Ishikawa (cell line): ENCODE measurements around the gene OAS3.

ENCODE experiments used
- CEBPB ChIP-seq: IDR thresholded peaks from 2 replicates; pipeline ENCODE4 v1.6.1; 2012
- CREB1 ChIP-seq: IDR thresholded peaks from 2 replicates; pipeline ENCODE4 v1.6.1; 2012; ENCODE audit warnings: low read depth
- EGR1 ChIP-seq: IDR thresholded peaks from 2 replicates; pipeline ENCODE4 v1.6.1; 2012
- EP300 ChIP-seq: IDR thresholded peaks from 2 replicates; pipeline ENCODE4 v1.6.1; 2012; ENCODE audit warnings: borderline replicate concordance
- FOXM1 ChIP-seq: IDR thresholded peaks from 2 replicates; pipeline ENCODE4 v1.6.1; 2012; ENCODE audit warnings: low read depth, borderline replicate concordance
- NFIC ChIP-seq: IDR thresholded peaks from 2 replicates; pipeline ENCODE4 v1.6.1; 2012
- RAD21 ChIP-seq: IDR thresholded peaks from 2 replicates; pipeline ENCODE4 v1.6.1; 2012; ENCODE audit warnings: low read depth
- REST ChIP-seq: IDR thresholded peaks from 2 replicates; pipeline ENCODE4 v1.6.1; 2012; ENCODE audit warnings: low read depth, mild to moderate bottlenecking
- TAF1 ChIP-seq: IDR thresholded peaks from 2 replicates; pipeline ENCODE4 v1.6.1; 2012; ENCODE audit warnings: low read depth, mild to moderate bottlenecking
- TCF12 ChIP-seq: IDR thresholded peaks from 2 replicates; pipeline ENCODE4 v1.6.1; 2012; ENCODE audit warnings: low read depth
- TEAD4 ChIP-seq: IDR thresholded peaks from 2 replicates; pipeline ENCODE4 v1.6.1; 2012
- USF1 ChIP-seq: IDR thresholded peaks from 2 replicates; pipeline ENCODE4 v1.6.1; 2012
- YY1 ChIP-seq: IDR thresholded peaks from 2 replicates; pipeline ENCODE4 v1.6.1; 2012; ENCODE audit warnings: low read depth
- ZBTB7A ChIP-seq: IDR thresholded peaks from 2 replicates; pipeline ENCODE4 v1.6.1; 2012; ENCODE audit warnings: low read depth
- TF ChIP-seq, protein P1 (sequence below): IDR thresholded peaks from 2 replicates; pipeline ENCODE4 v1.6.1; 2012

Gene OAS3

GRCh38 chr12:113002676-113003075 lies 64.4 kb downstream of the OAS3 start:
- TF ChIP-seq FOXM1 (no peak), EP300 (no peak), USF1 (no peak), EGR1 (no peak), TEAD4 (no peak), TAF1 (no peak), CEBPB (no peak), TCF12 (no peak), ZBTB7A (no peak), RAD21 (no peak), YY1 (no peak), NFIC (no peak)
- TF ChIP-seq, protein P1, sequence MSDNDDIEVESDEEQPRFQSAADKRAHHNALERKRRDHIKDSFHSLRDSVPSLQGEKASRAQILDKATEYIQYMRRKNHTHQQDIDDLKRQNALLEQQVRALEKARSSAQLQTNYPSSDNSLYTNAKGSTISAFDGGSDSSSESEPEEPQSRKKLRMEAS: no peak

DNA sequence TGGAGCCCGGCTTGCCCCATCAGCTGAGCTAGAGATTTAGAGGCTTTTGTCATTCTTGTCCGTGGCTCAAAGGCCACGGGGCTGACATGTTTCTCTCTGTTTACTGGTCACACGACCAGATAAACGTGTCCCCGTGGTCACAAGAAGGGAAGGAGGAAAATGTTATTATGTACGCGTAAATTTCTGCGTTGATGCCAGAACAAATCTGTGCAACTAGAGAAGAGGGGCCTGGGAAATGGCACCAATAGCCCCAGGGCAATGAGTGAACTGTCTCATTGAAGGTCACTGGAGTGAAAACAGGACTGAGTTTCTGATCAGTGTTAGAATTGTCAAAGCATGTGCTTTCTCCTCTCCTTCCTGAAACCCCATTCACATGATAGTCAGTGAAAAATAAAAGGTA lies 65.4 kb downstream of the OAS3 start:
- TF ChIP-seq CEBPB (no peak), RAD21 (no peak), ZBTB7A (no peak), USF1 (no peak), CREB1 (no peak), TEAD4 (no peak), TAF1 (no peak), YY1 (no peak)

- TF ChIP-seq USF1 (no peak), ZBTB7A (no peak), YY1 (no peak), EP300 (no peak), EGR1 (no peak), RAD21 (no peak), CEBPB (no peak), TCF12 (no peak), CREB1 (no peak), REST (no peak), NFIC (no peak), FOXM1 (no peak), TAF1 (no peak), TEAD4 (no peak)
- TF ChIP-seq, protein P1: no peak
Observed at GRCh38 chr12:113005762-113006161, 67.5 kb downstream of the OAS3 start.

GRCh38 chr12:113006206-113006605 lies 67.9 kb downstream of the OAS3 start:
- TF ChIP-seq TCF12: no peak
- TF ChIP-seq NFIC: no peak
- no peak for TF ChIP-seq USF1
- TF ChIP-seq TEAD4: no peak
- no peak for TF ChIP-seq ZBTB7A
- no peak for TF ChIP-seq RAD21
- TF ChIP-seq CREB1: no peak
- TF ChIP-seq FOXM1: no peak
- no peak for TF ChIP-seq REST
- TF ChIP-seq EGR1: no peak

GRCh38 chr12:113006641-113007040 lies 68.4 kb downstream of the OAS3 start:
- TF ChIP-seq RAD21 (no peak), ZBTB7A (no peak), TAF1 (no peak), CEBPB (no peak), EP300 (no peak), FOXM1 (no peak), USF1 (no peak), REST (no peak), TEAD4 (no peak), YY1 (no peak)
- TF ChIP-seq, protein P1: no peak
